ENCODE measurements around the gene MYLK.

- peak; percentile 72 for TF ChIP-seq CTCF (conservative IDR thresholded peaks at IDR 0.05; ENCODE audit: low read length)
- TF ChIP-seq EZH2phosphoT487 (IDR thresholded peaks at IDR 0.05; ENCODE audit: borderline replicate concordance) = no peak
These were observed 3.1 kb downstream of the MYLK start for GRCh38 chr3:123880998-123881561.

All from Loucy (cell line).